K562 (cell line): ENCODE measurements around the gene MICOS13.

Experiments
- CREM ChIP-seq: IDR thresholded peaks from 2 replicates; pipeline ENCODE4 v1.6.1; 2014; ENCODE audit warnings: antibody characterized with exemption, low read depth
- CTCF ChIP-seq, 3 experiments: IDR thresholded peaks in 2 of 3; conservative IDR thresholded peaks in 1 of 3; 2 replicates each; pipeline ENCODE4 v1.5.1; 2011 to 2012; ENCODE audit warnings: low read length in 3 of 3, mild to moderate bottlenecking in 3 of 3, control low read depth in 2 of 3, improper control_type of control experiment in 1 of 3, inconsistent platforms in 1 of 3, low read depth in 1 of 3, mixed read lengths in 1 of 3, moderate library complexity in 1 of 3; ENCODE audit not compliant: insufficient read depth in 2 of 3
- ESRRA ChIP-seq: fragments of 450-650 bp; IDR thresholded peaks from 2 replicates; pipeline ENCODE4 v1.6.1; 2014; ENCODE audit warnings: low read depth, mild to moderate bottlenecking, moderate library complexity, borderline replicate concordance
- EZH2 ChIP-seq: IDR thresholded peaks from 2 replicates; pipeline ENCODE4 v1.6.1; 2012; ENCODE audit warnings: low read depth, mild to moderate bottlenecking, inconsistent platforms, low read length, borderline replicate concordance
- FOXA3 ChIP-seq, 2 experiments: fragments of 450-650 bp in 1 of 2; sonication (generic) in 1 of 2; formaldehyde crosslinking; IDR thresholded peaks in 1 of 2; conservative IDR thresholded peaks in 1 of 2; 2 replicates each; pipeline versions ENCODE4 v1.4.0 to v1.8.0; 2020 to 2022; ENCODE audit warnings: mild to moderate bottlenecking in 2 of 2, missing genetic modification reagents in 1 of 2
- HDAC1 ChIP-seq, 2 experiments: fragments of 450-650 bp; IDR thresholded peaks; 2 replicates each; pipeline ENCODE4 v1.6.1; 2016 to 2017; ENCODE audit warnings: inconsistent platforms in 1 of 2, mild to moderate bottlenecking in 1 of 2, moderate library complexity in 1 of 2
- KDM1A ChIP-seq, 2 experiments: fragments of 450-650 bp; IDR thresholded peaks; 2 replicates each; pipeline ENCODE4 v1.6.1; 2016; ENCODE audit warnings: mild to moderate bottlenecking in 2 of 2
- MLLT1 ChIP-seq, 2 experiments: fragments of 450-650 bp; IDR thresholded peaks; 2 replicates each; pipeline ENCODE4 v1.6.1; 2016

GRCh38 chr19:5644037-5644436 lies 36.3 kb downstream of the MICOS13 start:
- no peak for TF ChIP-seq HDAC1 (IDR thresholded peaks at IDR 0.05)
- TF ChIP-seq ESRRA: no peak
- TF ChIP-seq CTCF (IDR thresholded peaks at IDR 0.05 in 2 of 3, conservative IDR thresholded peaks at IDR 0.05 in 1 of 3; ENCODE audit: insufficient read depth in 2 of 3, low read depth in 1 of 3, low read length in 3 of 3): no peak
- TF ChIP-seq MLLT1 (IDR thresholded peaks at IDR 0.05): no peak
- no peak for TF ChIP-seq EZH2
- TF ChIP-seq KDM1A (IDR thresholded peaks at IDR 0.05): no peak
- TF ChIP-seq CREM: no peak
- no peak for TF ChIP-seq FOXA3 (CRISPR knock-in tag; conservative IDR thresholded peaks at IDR 0.05 in 1 of 2, IDR thresholded peaks at IDR 0.05 in 1 of 2)
